A204.1 (cell line): ENCODE data around the gene UBE2R2.
"Not testable (repeated sequence)": the region's sequence is repeated elsewhere in the genome, so short reads cannot be mapped to it uniquely, and the experiment has no call there.

Experiments used
- FAIRE-seq: peaks from 2 replicates; lab custom pipeline; 2012; peaks lifted over from hg19 to GRCh38; lab: Jason Lieb, UNC

Gene UBE2R2

GRCh38 chr9:33816327-33817252 lies at the start of gene UBE2R2:
Gene UBE2R2, plus strand, starts transcription at chr9:33817160. Its CDS starts 598 bp downstream, at chr9:33817758.
- FAIRE-seq = no peak

- not testable (repeated sequence) for FAIRE-seq
These were observed 46.6 kb upstream of the UBE2R2 start for GRCh38 chr9:33770156-33770880.

GRCh38 chr9:33773135-33773534 lies 43.8 kb upstream of the UBE2R2 start:
- FAIRE-seq = not testable (repeated sequence)

DNA sequence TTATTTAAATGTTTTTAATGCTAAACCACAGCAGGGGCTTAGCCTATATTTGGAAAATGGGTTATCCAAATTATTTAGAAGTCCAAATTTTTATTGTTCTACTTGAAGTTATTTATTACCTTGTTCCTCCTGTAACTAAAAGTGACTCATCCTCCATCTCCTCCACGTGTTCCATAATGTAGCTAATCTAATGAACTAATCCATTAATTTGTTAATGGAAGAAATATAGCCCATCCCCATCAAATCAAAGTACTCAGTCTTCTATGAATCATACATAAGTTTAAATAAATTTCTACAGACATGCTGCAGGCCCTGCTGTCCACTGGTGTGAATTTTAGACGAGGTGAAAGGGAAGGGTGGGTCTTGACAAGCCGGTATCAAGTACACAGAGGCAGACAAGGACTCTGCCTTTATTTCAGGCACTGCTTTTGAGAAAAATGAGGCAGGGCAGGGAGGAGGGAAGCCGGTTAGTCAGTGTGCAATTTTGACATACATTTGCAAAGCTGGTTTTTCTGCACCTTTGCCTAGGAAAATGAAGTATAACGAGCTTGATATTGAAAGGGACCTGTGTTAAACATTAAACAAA lies 42.8 kb upstream of the UBE2R2 start:
- FAIRE-seq = not testable (repeated sequence)

DNA sequence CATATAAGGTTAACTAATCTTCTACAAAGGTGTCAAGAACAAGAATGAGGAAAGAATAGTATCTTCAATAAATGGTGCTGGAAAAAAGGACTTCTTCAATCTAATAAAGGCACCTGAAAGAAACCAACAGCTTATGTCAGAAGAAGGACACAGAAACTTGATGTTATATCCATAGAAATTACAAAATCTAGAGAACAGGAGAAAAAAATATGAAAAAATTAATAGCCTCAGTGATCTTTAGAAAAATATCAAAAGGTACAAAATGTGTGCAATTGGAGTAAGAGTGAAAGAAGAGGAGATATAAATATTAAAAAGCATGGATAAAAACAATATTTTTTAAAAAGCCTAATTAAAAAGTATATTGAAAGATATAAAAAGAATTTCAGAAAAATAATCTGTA lies 40.4 kb upstream of the UBE2R2 start:
- FAIRE-seq = peak; percentile 25

GRCh38 chr9:33778700-33779351 lies 38.1 kb upstream of the UBE2R2 start:
- FAIRE-seq = peak; percentile 41

DNA sequence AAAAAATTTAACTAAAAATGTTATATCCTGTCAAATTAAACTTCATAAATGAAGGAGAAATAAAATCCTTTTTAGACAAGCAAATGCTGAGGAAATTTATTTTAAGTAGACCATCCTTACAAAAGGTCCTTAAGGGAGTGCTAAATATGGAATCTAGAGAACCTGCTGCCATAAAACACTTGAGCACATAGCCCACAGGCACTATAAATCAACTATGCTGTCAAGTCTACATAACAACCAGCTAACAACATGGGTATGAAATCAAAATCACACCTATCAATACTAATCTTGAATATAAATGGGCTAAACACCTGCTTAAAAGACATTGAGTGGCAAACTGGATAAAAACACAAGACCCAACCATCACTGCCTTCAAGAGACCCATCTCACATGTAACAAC lies 36.7 kb upstream of the UBE2R2 start:
- no peak for FAIRE-seq

- FAIRE-seq = no peak
These were observed 35.2 kb upstream of the UBE2R2 start for GRCh38 chr9:33781736-33782135.

DNA sequence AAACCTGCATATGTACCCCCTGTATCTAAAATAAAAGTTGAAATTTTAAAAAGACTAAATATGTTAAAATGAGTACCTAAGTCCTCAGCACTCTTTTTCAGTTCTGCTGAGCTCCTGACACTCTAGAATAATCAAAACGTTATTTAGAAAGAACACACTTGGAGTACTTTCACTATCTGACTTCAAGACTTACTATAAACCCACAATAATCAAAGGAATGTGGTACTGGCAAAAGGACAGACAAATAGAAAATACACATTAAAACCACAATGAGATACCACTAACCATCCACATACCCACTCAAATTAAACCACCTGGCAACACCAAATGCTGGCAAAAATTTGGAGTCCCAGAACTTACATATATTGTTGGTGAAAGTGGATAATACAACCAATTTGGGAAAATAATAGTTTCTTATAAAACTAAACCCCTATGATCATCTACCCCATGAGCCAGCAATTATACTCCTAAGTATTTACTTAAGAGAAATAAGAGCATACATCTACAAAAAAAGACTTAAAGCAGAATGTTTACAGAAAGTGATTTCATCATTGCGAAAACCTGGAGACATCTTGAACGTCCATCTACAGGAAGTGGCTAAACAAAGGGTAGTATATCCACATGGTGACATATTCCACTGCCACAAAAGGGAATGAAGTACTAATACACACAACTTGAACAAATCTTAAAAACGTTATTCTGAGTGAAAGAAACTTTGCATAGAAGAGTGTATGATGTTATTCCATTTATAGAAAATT lies 34.4 kb upstream of the UBE2R2 start:
- FAIRE-seq = no peak

GRCh38 chr9:33785914-33786313 lies 31.0 kb upstream of the UBE2R2 start:
- no peak for FAIRE-seq

GRCh38 chr9:33786681-33787080 lies 30.3 kb upstream of the UBE2R2 start:
- FAIRE-seq = no peak

DNA sequence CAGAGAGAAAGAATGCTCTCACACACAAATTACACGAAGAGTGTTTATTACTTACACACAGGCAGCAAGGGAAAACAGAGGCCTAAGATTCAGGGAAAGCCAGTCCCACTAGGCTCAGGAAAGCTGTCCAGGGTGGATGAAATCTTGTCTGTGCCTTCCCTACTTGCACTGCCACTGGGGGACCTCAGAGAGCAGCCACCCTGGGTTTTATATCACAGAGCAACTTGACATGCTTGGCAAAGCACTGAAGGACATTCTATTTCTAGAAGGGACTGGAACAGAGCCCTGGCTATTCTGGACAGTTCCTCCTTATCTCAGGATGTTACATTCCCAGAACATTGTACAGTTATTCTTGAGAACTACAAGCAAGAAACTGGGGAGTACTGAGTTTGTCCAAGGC lies 29.1 kb upstream of the UBE2R2 start:
- no peak for FAIRE-seq

- not testable (repeated sequence) for FAIRE-seq
These were observed 27.5 kb upstream of the UBE2R2 start for GRCh38 chr9:33789429-33789828.

DNA sequence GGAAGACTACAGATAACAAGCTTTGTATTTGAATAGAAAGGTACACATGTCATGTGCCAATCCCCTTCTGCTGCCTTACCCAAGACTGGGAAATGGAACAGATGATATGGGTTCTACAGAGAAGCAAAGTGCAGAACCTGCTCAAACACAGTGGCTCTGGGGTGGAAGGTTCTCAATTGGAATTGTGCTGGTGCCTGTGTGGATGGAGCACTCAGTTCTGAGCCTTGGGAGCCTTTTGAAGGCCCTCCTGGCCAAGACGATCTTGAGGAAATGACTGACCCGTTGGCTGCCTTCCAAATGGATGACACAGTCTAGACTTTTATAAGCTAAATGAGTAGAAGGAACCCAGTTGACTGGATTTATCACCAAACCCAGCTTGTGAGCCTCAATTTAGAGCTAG lies 25.8 kb upstream of the UBE2R2 start:
- FAIRE-seq = no peak

- not testable (repeated sequence) for FAIRE-seq
These were observed 23.5 kb upstream of the UBE2R2 start for GRCh38 chr9:33793496-33793895.

GRCh38 chr9:33794560-33794959 lies 22.4 kb upstream of the UBE2R2 start:
- no peak for FAIRE-seq

DNA sequence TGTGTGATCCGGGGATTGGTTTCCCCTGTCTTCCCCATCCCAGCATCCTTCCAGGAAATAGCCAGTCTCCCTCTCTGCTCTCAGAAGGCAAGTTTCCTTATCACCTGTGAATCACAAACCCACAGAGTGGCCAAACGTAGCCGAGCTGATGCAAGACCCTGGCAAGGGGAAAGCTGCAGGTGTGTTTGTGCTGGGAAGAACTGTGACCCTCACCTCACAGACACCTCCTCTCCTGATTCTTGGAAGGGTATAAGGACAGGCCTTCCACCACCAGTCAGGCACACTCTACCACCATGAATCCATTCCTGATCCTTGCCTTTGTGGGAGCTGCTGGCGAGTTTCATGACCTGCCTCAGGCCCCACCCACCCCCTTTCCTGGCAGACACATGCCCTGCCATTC lies 21.7 kb upstream of the UBE2R2 start, which contains the start of gene PRSS3:
Gene PRSS3 (plus strand): TSS at position 281 of the 400 bp plus-strand sequence. CDS start 13 bp downstream, at position 294.
- FAIRE-seq = no peak

GRCh38 chr9:33795819-33796218 lies 21.1 kb upstream of the UBE2R2 start:
- no peak for FAIRE-seq

DNA sequence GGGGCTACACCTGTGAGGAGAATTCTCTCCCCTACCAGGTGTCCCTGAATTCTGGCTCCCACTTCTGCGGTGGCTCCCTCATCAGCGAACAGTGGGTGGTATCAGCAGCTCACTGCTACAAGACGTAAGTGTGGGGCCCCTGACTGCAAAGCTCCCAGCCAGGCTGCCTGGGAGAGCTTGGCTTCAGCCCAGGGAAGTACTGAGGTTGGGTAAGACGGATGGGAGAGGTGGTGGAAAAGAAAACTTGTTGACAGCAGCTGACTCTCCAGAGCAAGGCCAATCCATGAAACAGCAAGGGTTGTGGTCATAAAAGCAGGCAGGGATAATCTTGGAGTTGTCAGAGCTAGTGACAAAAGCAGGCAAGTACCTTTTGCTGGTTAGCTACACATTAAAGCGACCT lies 20.3 kb upstream of the UBE2R2 start:
- FAIRE-seq = not testable (repeated sequence)

GRCh38 chr9:33797837-33798236 lies 19.1 kb upstream of the UBE2R2 start:
- FAIRE-seq = no peak

GRCh38 chr9:33798545-33798944 lies 18.4 kb upstream of the UBE2R2 start:
- no peak for FAIRE-seq
